K562 (cell line): ENCODE measurements around the gene COL5A1.

Source experiments
- AFF4 ChIP-seq: sonication (generic); formaldehyde crosslinking; IDR thresholded peaks from 2 replicates; pipeline ENCODE4 v1.8.0; 2023; ENCODE audit warnings: mild to moderate bottlenecking, missing genetic modification reagents
- GTF2F1 ChIP-seq: IDR thresholded peaks from 2 replicates; pipeline ENCODE4 v1.6.1; 2011; ENCODE audit warnings: low read depth, low read length, improper control_type of control experiment
- JUND ChIP-seq, 2 experiments: IDR thresholded peaks; 2 replicates in 1 of 2; 3 replicates in 1 of 2; pipeline ENCODE4 v1.6.1; 2011; ENCODE audit warnings: borderline replicate concordance in 2 of 2, low read depth in 2 of 2, low read length in 2 of 2, improper control_type of control experiment in 1 of 2, missing biosample characterization in 1 of 2, missing genetic modification characterization in 1 of 2, missing genetic modification reagents in 1 of 2
- MAFK ChIP-seq: IDR thresholded peaks from 2 replicates; pipeline ENCODE4 v1.6.1; 2011; ENCODE audit warnings: low read length, improper control_type of control experiment
- MAX ChIP-seq: sonication (generic); formaldehyde crosslinking; IDR thresholded peaks from 2 replicates; pipeline ENCODE4 v1.9.0; 2022; ENCODE audit warnings: mild to moderate bottlenecking, missing genetic modification reagents
- MXI1 ChIP-seq: IDR thresholded peaks from 2 replicates; pipeline ENCODE4 v1.6.1; 2011; ENCODE audit warnings: low read depth, mild to moderate bottlenecking, improper control_type of control experiment, low read length
- SMC3 ChIP-seq: conservative IDR thresholded peaks from 2 replicates; pipeline ENCODE4 v1.6.1; 2011; ENCODE audit warnings: low read depth, low read length, improper control_type of control experiment; ENCODE audit not compliant: insufficient read depth

- no peak for TF ChIP-seq GTF2F1
- no peak for TF ChIP-seq MAX
- no peak for TF ChIP-seq MAFK
- no peak for TF ChIP-seq SMC3
- no peak for TF ChIP-seq AFF4 (CRISPR knock-in tag)
- TF ChIP-seq JUND (IDR thresholded peaks at IDR 0.05; ENCODE audit: borderline replicate concordance, low read depth, low read length), result no peak
- no peak for TF ChIP-seq JUND (tag; IDR thresholded peaks at IDR 0.05; ENCODE audit: borderline replicate concordance, low read depth, low read length)
- no peak for TF ChIP-seq MXI1
Observed at GRCh38 chr9:134811673-134812342, 170.2 kb downstream of the COL5A1 start.
